Ovary (tissue), 9 donors: Measurements from ENCODE around the gene KIF15. TPM values are rescaled to one million over a fixed set of nuclear protein-coding genes. Genes with fewer than 3 reads are reported as not detected.

Experiments
- DNase-seq, 5 donors: peaks; one replicate each; pipeline ENCODE4 v3.0.0-alpha.2; 2019 to 2020
- H3K27ac ChIP-seq, 2 donors: fragments of 200-600 bp; one replicate each; pipeline versions ENCODE4 v1.5.1 to v1.8.0; 2019 to 2022
- H3K27me3 ChIP-seq: fragments of 200-600 bp; one replicate; pipeline ENCODE4 v1.8.0; 2022
- H3K36me3 ChIP-seq: fragments of 200-600 bp; sonication (generic); one replicate; pipeline ENCODE4 v1.5.1; 2019
- H3K4me1 ChIP-seq: one replicate; pipeline ENCODE4 v1.8.1; 2013; ENCODE audit warnings: mild to moderate bottlenecking, moderate library complexity; ENCODE audit not compliant: insufficient read depth
- H3K4me3 ChIP-seq: fragments of 200-600 bp; sonication (generic); one replicate; pipeline ENCODE4 v1.5.1; 2017
- H3K9me3 ChIP-seq, 2 donors: fragments of 200-600 bp in 1 of 2; sonication (generic) in 1 of 2; one replicate each; pipeline versions ENCODE4 v1.5.1 to v1.8.1; 2013 to 2019; ENCODE audit warnings: mild to moderate bottlenecking in 1 of 2, moderate library complexity in 1 of 2
- CTCF ChIP-seq, 3 donors: fragments of 450-650 bp in 2 of 3; fragments of 200-600 bp in 1 of 3; IDR thresholded peaks; one replicate each; pipeline versions ENCODE4 v1.5.1 to v1.8.0; 2016 to 2022; ENCODE audit warnings: antibody characterized with exemption in 3 of 3, mild to moderate bottlenecking in 1 of 3
- EP300 ChIP-seq: sonication (generic); formaldehyde crosslinking; IDR thresholded peaks from one replicate; pipeline ENCODE4 v1.6.1; 2017; ENCODE audit warnings: antibody characterized with exemption
- POLR2A ChIP-seq: fragments of 450-650 bp; IDR thresholded peaks from one replicate; pipeline ENCODE4 v1.6.1; 2017; ENCODE audit warnings: antibody characterized with exemption, mild to moderate bottlenecking, moderate library complexity
- WGBS, 3 donors: extraction: QIAGEN DNeasy Blood & Tissue Kit in 1 of 3; methylation state at CpG; one replicate each; pipeline versions ENCODE4 v1.1.5 to v1.1.7; 2013 to 2017; 5-methylcytosine and 5-hydroxymethylcytosine counted together
- intact Hi-C, 4 donors: fragments of 100-400 bp; cut with DNase I; formaldehyde crosslinking; loops; one replicate each; pipeline versions ENCODE4 v1.11.0 to v1.15.1; 2022 to 2023
- polyA plus RNA-seq, 2 donors: library from polyadenylated mRNA; stranded (reverse); fragments of 200-250 nt in 1 of 2; fragments of 350-450 nt in 1 of 2; fragmentation: Illumina TruSeq in 1 of 2; extraction: RNeasy Lipid Tissue Mini Kit (QIAGEN cat#74804) in 1 of 2; gene quantifications; one replicate each; pipeline ENCODE4 v1.2.3, GENCODE V29; 2013 to 2014
- total RNA-seq, 7 donors: library from RNA; depleted of rRNA in 2 of 7; stranded (reverse); fragments of >200 nt in 2 of 7; fragmentation: NEBNext Ultra II Directional in 3 of 7; extraction: Animal tissue kit (Norgen Biotek cat#: 25700) in 3 of 7; gene quantifications; one replicate each; pipeline versions ENCODE4 v1.1.0 to v1.2.4, GENCODE V29; 2016 to 2023
- donor health status: DM: no; HTN: no; CAD: no; lungs with moderate emphysema.
- donor health status: DM: no; HTN: no; CAD: no.
- donor health status: Bipolar disorder and iron deficiency.
- donor health status: DM: yes; HTN: yes; CAD: no.
- donor health status: DM: no; HTN: no; CAD: no.
- donor health status: DM: yes; HTN: yes; CAD: no.

Gene KIF15
- total and polyA plus RNA-seq, 9 donors, result 0.15 to 0.99 (median 0.33) TPM; not detected in 1

GRCh38 chr3:44827196-44827595, 65.6 kb downstream of the KIF15 start:
- intact Hi-C loops, result no loop called here
- Histone ChIP-seq H3K4me1 (no peaks in the 10 kb centered on the region), H3K9me3 (no peaks in the 10 kb centered on the region), H3K27me3 (no peaks in the 10 kb centered on the region), H3K27ac (no peak overlapping the region), H3K4me3 (no peak overlapping the region), H3K36me3 (no peaks in the 10 kb centered on the region)
- WGBS, 3 donors, result 91 to 94% (median 92%) methylated on average over 3 of the region's 3 CpGs
- DNase-seq, result no peak
- TF ChIP-seq CTCF (IDR thresholded peaks at IDR 0.05) (no peak), POLR2A (no peak), EP300 (no peak)

GRCh38 chr3:44831232-44831631, 69.6 kb downstream of the KIF15 start:
- WGBS, 3 donors, result 88 to 92% (median 91%) methylated on average over 5 of the region's 5 CpGs
- no peaks in the 10 kb centered on the region for H3K9me3 ChIP-seq
- no peaks in the 10 kb centered on the region for H3K36me3 ChIP-seq
- no peak overlapping the region for H3K4me3 ChIP-seq
- no peak for DNase-seq
- no peaks in the 10 kb centered on the region for H3K27me3 ChIP-seq
- no peaks in the 10 kb centered on the region for H3K4me1 ChIP-seq
- no peak overlapping the region for H3K27ac ChIP-seq
- intact Hi-C loops, result no loop called here
- TF ChIP-seq CTCF (IDR thresholded peaks at IDR 0.05) (no peak), POLR2A (no peak), EP300 (no peak)

GRCh38 chr3:44832032-44832431, 70.4 kb downstream of the KIF15 start:
- Histone ChIP-seq H3K4me3 (no peak overlapping the region), H3K27ac (no peak overlapping the region), H3K9me3 (no peaks in the 10 kb centered on the region), H3K27me3 (no peaks in the 10 kb centered on the region), H3K4me1 (no peaks in the 10 kb centered on the region), H3K36me3 (no peaks in the 10 kb centered on the region)
- intact Hi-C loops, result no loop called here
- TF ChIP-seq POLR2A (no peak), EP300 (no peak), CTCF (IDR thresholded peaks at IDR 0.05) (no peak)
- 90 to 97% (median 91%) methylated on average over 1 of the region's 1 CpG for WGBS, 3 donors
- no peak for DNase-seq

- WGBS, 3 donors, result 17 to 64% (median 51%) methylated on average over 2 of the region's 2 CpGs
- H3K4me1 ChIP-seq, result no peaks in the 10 kb centered on the region
- H3K4me3 ChIP-seq, result no peak overlapping the region
- DNase-seq, result no peak
- TF ChIP-seq CTCF (IDR thresholded peaks at IDR 0.05), result no peak
- no peak for TF ChIP-seq EP300
- no peak for TF ChIP-seq POLR2A
- H3K9me3 ChIP-seq, result no peaks in the 10 kb centered on the region
- no peaks in the 10 kb centered on the region for H3K27me3 ChIP-seq
- no peak overlapping the region for H3K27ac ChIP-seq
- intact Hi-C loops, result no loop called here
- H3K36me3 ChIP-seq, result no peaks in the 10 kb centered on the region
Measured at GRCh38 chr3:44832965-44833364, 71.4 kb downstream of the KIF15 start.

- H3K9me3 ChIP-seq, result no peaks in the 10 kb centered on the region
- no peaks in the 10 kb centered on the region for H3K27me3 ChIP-seq
- no peaks in the 10 kb centered on the region for H3K4me1 ChIP-seq
- 51 to 64% (median 57%) methylated on average over 7 of the region's 7 CpGs for WGBS, 3 donors
- intact Hi-C loops, result no loop called here
- no peak overlapping the region for H3K4me3 ChIP-seq
- no peaks in the 10 kb centered on the region for H3K36me3 ChIP-seq
- no peak overlapping the region for H3K27ac ChIP-seq
- DNase-seq, result no peak
- no peak for TF ChIP-seq EP300
- TF ChIP-seq CTCF (IDR thresholded peaks at IDR 0.05), result no peak
- TF ChIP-seq POLR2A, result no peak
Measured at GRCh38 chr3:44833394-44833793, 71.8 kb downstream of the KIF15 start.
